SK-N-SH (cell line): Measurements from ENCODE around the gene CDK5. TPM values are rescaled to one million over a fixed set of nuclear protein-coding genes. Genes with fewer than 3 reads are reported as not detected.

Source experiments
- CTCF ChIA-PET: fragments of 300-600, 350-600 bp; formaldehyde crosslinking; extraction: SDS; loops from one replicate; lab custom pipeline; 2021; lab: Yijun Ruan, JAX
- POLR2A ChIA-PET: fragments of 350-600 bp; sonication (Branson Sonifier 250); formaldehyde crosslinking; extraction: SDS; loops from one replicate; lab custom pipeline; 2020; ENCODE audit warnings: antibody characterized with exemption, inconsistent platforms; lab: Yijun Ruan, JAX
- DNase-seq: peaks from one replicate; pipeline ENCODE4 v3.0.0; 2012
- H2AFZ ChIP-seq: fragments of 200-600 bp; sonication (generic); 2 replicates; pipeline ENCODE4 v1.8.1; 2016; ENCODE audit warnings: antibody characterized with exemption, mild to moderate bottlenecking, low read depth
- H3F3A ChIP-seq: fragments of 200-600 bp; sonication (generic); replicated peaks from 2 replicates; pipeline ENCODE3; 2016; ENCODE audit warnings: antibody characterized with exemption, mild to moderate bottlenecking; ENCODE audit not compliant: insufficient read depth
- H3K27ac ChIP-seq, 2 experiments: fragments of 200-500 bp in 1 of 2; fragments of 200-600 bp in 1 of 2; sonication (Bioruptor generic) in 1 of 2; sonication (generic), shearing (Covaris generic) in 1 of 2; 2 replicates each; pipeline versions ENCODE4 v1.5.1 to v1.6.1; 2014 to 2016; ENCODE audit warnings: low read depth in 2 of 2, inconsistent platforms in 1 of 2, low read length in 1 of 2, mild to moderate bottlenecking in 1 of 2, mixed read lengths in 1 of 2
- H3K27me3 ChIP-seq: fragments of 200-600 bp; sonication (generic), shearing (Covaris generic); 2 replicates; pipeline ENCODE4 v1.6.1; 2016; ENCODE audit warnings: mixed run types; ENCODE audit not compliant: insufficient read depth
- H3K36me3 ChIP-seq, 2 experiments: fragments of 200-500 bp in 1 of 2; fragments of 200-600 bp in 1 of 2; sonication (Bioruptor generic) in 1 of 2; sonication (generic) in 1 of 2; replicated peaks in 1 of 2; 2 replicates each; pipeline versions ENCODE3 to v1.5.1; 2014 to 2016; ENCODE audit warnings: low read length in 1 of 2, mild to moderate bottlenecking in 1 of 2; ENCODE audit not compliant: insufficient read depth in 2 of 2, control insufficient read depth in 1 of 2
- H3K4me1 ChIP-seq, 2 experiments: fragments of 200-500 bp in 1 of 2; fragments of 200-600 bp in 1 of 2; sonication (Bioruptor generic) in 1 of 2; sonication (generic), shearing (Covaris generic) in 1 of 2; 2 replicates each; pipeline versions ENCODE4 v1.5.1 to v1.6.1; 2014 to 2016; ENCODE audit warnings: low read depth in 1 of 2, low read length in 1 of 2, mixed run types in 1 of 2; ENCODE audit not compliant: insufficient read depth in 2 of 2, control insufficient read depth in 1 of 2
- H3K4me2 ChIP-seq: fragments of 200-600 bp; sonication (generic), shearing (Covaris generic); 2 replicates; pipeline ENCODE4 v1.6.1; 2017; ENCODE audit warnings: mixed run types
- H3K4me3 ChIP-seq, 2 experiments: fragments of 200-500 bp in 1 of 2; fragments of 200-600 bp in 1 of 2; sonication (Bioruptor generic) in 1 of 2; sonication (generic), shearing (Covaris generic) in 1 of 2; 2 replicates each; pipeline versions ENCODE4 v1.5.1 to v1.8.1; 2014 to 2016; ENCODE audit warnings: low read depth in 2 of 2, inconsistent platforms in 1 of 2, low read length in 1 of 2, mild to moderate bottlenecking in 1 of 2, mixed read lengths in 1 of 2, moderate library complexity in 1 of 2
- H3K79me2 ChIP-seq: fragments of 200-600 bp; sonication (generic); 2 replicates; pipeline ENCODE4 v1.8.1; 2017; ENCODE audit warnings: mild to moderate bottlenecking; ENCODE audit not compliant: insufficient read depth
- H3K9ac ChIP-seq: fragments of 200-600 bp; sonication (generic); 2 replicates; pipeline ENCODE4 v1.6.1; 2017; ENCODE audit warnings: mixed run types
- H3K9me2 ChIP-seq: fragments of 200-600 bp; sonication (generic); 2 replicates; pipeline ENCODE4 v1.6.1; 2017; ENCODE audit warnings: mixed run types
- H3K9me3 ChIP-seq: fragments of 200-600 bp; sonication (generic); 2 replicates; pipeline ENCODE4 v1.6.1; 2017; ENCODE audit warnings: mixed run types, mild to moderate bottlenecking, moderate library complexity
- H4K20me1 ChIP-seq: fragments of 200-600 bp; sonication (generic); 2 replicates; pipeline ENCODE4 v1.6.1; 2017; ENCODE audit warnings: mild to moderate bottlenecking, mixed run types; ENCODE audit not compliant: insufficient read depth
- CHD2 ChIP-seq: fragments of 150-350 bp; IDR thresholded peaks from 2 replicates; pipeline ENCODE4 v1.6.1; 2018; ENCODE audit warnings: low read length; ENCODE audit not compliant: partially characterized antibody
- EP300 ChIP-seq, 2 experiments: IDR thresholded peaks; 2 replicates each; pipeline versions ENCODE4 v1.4.0 to v1.6.1; 2012; ENCODE audit warnings: borderline replicate concordance in 1 of 2, low read depth in 1 of 2, low read length in 1 of 2
- EZH2phosphoT487 ChIP-seq: fragments of 200-600 bp; sonication (generic); IDR thresholded peaks from 2 replicates; pipeline ENCODE4 v1.6.1; 2017; ENCODE audit warnings: low read depth, mixed run types, mild to moderate bottlenecking, antibody characterized with exemption, moderate library complexity, borderline replicate concordance
- FOSL2 ChIP-seq: IDR thresholded peaks from 2 replicates; pipeline ENCODE4 v1.4.0; 2012; ENCODE audit warnings: low read depth, mild to moderate bottlenecking, moderate library complexity, borderline replicate concordance
- GABPA ChIP-seq: IDR thresholded peaks from 2 replicates; pipeline ENCODE4 v1.4.0; 2012; ENCODE audit warnings: low read depth, mild to moderate bottlenecking
- GATA2 ChIP-seq: sonication (generic); formaldehyde crosslinking; IDR thresholded peaks from 2 replicates; pipeline ENCODE4 v1.5.0; 2020; ENCODE audit warnings: mild to moderate bottlenecking, missing genetic modification reagents
- IRF3 ChIP-seq: fragments of 150-350 bp; IDR thresholded peaks from 2 replicates; pipeline ENCODE4 v1.6.1; 2016; ENCODE audit warnings: mild to moderate bottlenecking, low read depth, low read length
- MEF2A ChIP-seq: IDR thresholded peaks from 2 replicates; pipeline ENCODE4 v1.4.0; 2012; ENCODE audit warnings: low read depth, borderline replicate concordance
- POLR2AphosphoS5 ChIP-seq: IDR thresholded peaks from 2 replicates; pipeline ENCODE4 v1.6.1; 2012; ENCODE audit warnings: low read depth, low read length
- REST ChIP-seq: IDR thresholded peaks from 2 replicates; pipeline ENCODE4 v1.6.1; 2012; ENCODE audit warnings: mild to moderate bottlenecking, low read depth, low read length, moderate library complexity
- RFX5 ChIP-seq: IDR thresholded peaks from 2 replicates; pipeline ENCODE4 v1.6.1; 2012; ENCODE audit warnings: mild to moderate bottlenecking, improper control_type of control experiment, low read length
- TAF1 ChIP-seq: IDR thresholded peaks from 2 replicates; pipeline ENCODE4 v1.6.1; 2012; ENCODE audit warnings: low read depth, mild to moderate bottlenecking, low read length, moderate library complexity, borderline replicate concordance
- TEAD4 ChIP-seq: IDR thresholded peaks from 2 replicates; pipeline ENCODE4 v1.4.0; 2012; ENCODE audit warnings: mild to moderate bottlenecking, borderline replicate concordance; ENCODE audit not compliant: insufficient read depth
- WGBS: methylation state at CpG from one replicate; pipeline ENCODE4 v1.1.6; 2017; ENCODE audit warnings: low lambda C conversion rate; 5-methylcytosine and 5-hydroxymethylcytosine counted together
- polyA plus RNA-seq, 3 experiments: library from polyadenylated mRNA; depleted of rRNA; stranded (reverse); fragments of >200 nt; gene quantifications; 2 replicates each; pipeline ENCODE4 v1.2.3, GENCODE V29; 2012
- TF ChIP-seq, protein P1 (sequence below): fragments of 200-600 bp; sonication (generic); IDR thresholded peaks from 2 replicates; pipeline ENCODE4 v1.6.1; 2017; ENCODE audit warnings: antibody characterized with exemption, mild to moderate bottlenecking, moderate library complexity
- TF ChIP-seq, protein P2 (sequence below): IDR thresholded peaks from 2 replicates; pipeline ENCODE4 v1.4.0; 2012; ENCODE audit warnings: low read depth, borderline replicate concordance

The CDK5 gene
- polyA plus RNA-seq, 1 of the 3 experiments (the other 2 are of a cell fraction), result 125 TPM

DNA sequence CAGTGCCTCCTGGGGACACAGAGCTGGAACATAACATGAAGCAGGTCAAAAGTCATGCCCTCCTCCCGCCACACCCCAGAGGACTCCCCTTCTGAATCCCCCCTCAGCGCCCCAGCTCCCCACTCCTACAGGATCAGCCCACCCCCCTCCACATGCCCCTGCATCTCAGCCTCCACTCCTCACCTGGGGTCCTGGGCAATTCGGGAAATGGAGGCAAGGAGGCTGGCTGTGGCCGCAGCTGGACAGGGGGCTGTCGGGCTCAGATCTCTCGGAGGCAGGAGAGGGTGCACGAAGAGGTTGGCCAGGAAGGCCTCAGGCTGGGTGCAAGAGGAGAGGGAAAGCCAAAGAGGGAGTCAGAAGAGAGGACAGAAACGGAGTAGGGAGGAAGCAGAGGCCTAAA is 41.2 kb downstream of the CDK5 start:
- Histone ChIP-seq H3K4me1 (peaks cover 0 to 31% of the 10 kb centered on the region in 2 experiments; a peak in 1 of 4 replicates), H3K36me3 (no peaks in the 10 kb centered on the region), H3K27me3 (peaks cover 10% of the 10 kb centered on the region; the same call in 1 of the 2 replicates), H3K9me2 (no peaks in the 10 kb centered on the region), H2AFZ (no peak overlapping the region), H4K20me1 (no peaks in the 10 kb centered on the region), H3K9me3 (no peaks in the 10 kb centered on the region), H3K4me3 (no peak overlapping the region), H3K27ac (no peak overlapping the region), H3F3A (no peaks in the 10 kb centered on the region), H3K9ac (no peak overlapping the region), H3K79me2 (no peaks in the 10 kb centered on the region), H3K4me2 (no peak overlapping the region)
- no peak for DNase-seq
- CTCF ChIA-PET, result interaction anchor here (1.2 to 8.3 kb wide), 13 partner anchors 11 to 239 kb away, joined by 3 to 107 read pairs (median 24); partner anchors contain the start of genes ABCB8 and NOS3
- WGBS, result 78% methylated on average over 8 of the region's 8 CpGs
- POLR2A ChIA-PET, result no interaction called here
- TF ChIP-seq TAF1 (no peak), REST (no peak), RFX5 (no peak), CHD2 (no peak), POLR2AphosphoS5 (no peak)
- TF ChIP-seq, protein P1, sequence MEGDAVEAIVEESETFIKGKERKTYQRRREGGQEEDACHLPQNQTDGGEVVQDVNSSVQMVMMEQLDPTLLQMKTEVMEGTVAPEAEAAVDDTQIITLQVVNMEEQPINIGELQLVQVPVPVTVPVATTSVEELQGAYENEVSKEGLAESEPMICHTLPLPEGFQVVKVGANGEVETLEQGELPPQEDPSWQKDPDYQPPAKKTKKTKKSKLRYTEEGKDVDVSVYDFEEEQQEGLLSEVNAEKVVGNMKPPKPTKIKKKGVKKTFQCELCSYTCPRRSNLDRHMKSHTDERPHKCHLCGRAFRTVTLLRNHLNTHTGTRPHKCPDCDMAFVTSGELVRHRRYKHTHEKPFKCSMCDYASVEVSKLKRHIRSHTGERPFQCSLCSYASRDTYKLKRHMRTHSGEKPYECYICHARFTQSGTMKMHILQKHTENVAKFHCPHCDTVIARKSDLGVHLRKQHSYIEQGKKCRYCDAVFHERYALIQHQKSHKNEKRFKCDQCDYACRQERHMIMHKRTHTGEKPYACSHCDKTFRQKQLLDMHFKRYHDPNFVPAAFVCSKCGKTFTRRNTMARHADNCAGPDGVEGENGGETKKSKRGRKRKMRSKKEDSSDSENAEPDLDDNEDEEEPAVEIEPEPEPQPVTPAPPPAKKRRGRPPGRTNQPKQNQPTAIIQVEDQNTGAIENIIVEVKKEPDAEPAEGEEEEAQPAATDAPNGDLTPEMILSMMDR, result no peak

DNA sequence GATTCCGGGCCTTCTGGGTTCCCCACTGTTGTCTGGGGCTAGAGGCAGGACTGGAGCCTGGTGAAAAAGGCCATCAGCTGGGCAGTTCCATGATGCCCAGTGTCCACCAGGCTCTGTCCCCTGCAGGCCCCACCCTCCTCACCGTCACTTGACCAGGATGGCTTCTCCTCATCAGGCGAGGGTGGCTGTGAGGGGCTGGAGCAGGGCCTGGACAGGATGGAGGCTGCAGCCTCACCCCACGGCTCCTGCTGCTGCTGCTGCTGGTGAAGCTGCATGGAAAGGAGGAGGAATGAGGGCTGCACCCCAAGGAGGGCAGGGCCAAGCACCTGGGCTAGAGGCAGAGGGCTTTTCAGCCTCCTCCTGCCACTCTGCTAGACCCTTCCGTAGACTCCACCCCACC is 41.7 kb downstream of the CDK5 start:
- DNase-seq, result no peak
- TF ChIP-seq EZH2phosphoT487, result no peak
- TF ChIP-seq CHD2, result no peak
- no peak for TF ChIP-seq MEF2A
- TF ChIP-seq FOSL2, result no peak
- no peak for TF ChIP-seq TAF1
- no peak for TF ChIP-seq GABPA
- TF ChIP-seq TEAD4, result no peak
- TF ChIP-seq IRF3, result no peak
- no peak for TF ChIP-seq GATA2
- no peak for TF ChIP-seq EP300 (IDR thresholded peaks at IDR 0.05; ENCODE audit: borderline replicate concordance in 1 of 2, low read depth in 1 of 2, low read length in 1 of 2)
- TF ChIP-seq, protein P2, sequence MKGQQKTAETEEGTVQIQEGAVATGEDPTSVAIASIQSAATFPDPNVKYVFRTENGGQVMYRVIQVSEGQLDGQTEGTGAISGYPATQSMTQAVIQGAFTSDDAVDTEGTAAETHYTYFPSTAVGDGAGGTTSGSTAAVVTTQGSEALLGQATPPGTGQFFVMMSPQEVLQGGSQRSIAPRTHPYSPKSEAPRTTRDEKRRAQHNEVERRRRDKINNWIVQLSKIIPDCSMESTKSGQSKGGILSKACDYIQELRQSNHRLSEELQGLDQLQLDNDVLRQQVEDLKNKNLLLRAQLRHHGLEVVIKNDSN, result no peak

More for the DNA sequence above, 41.7 kb downstream of the CDK5 start:
- no peak overlapping the region for H2AFZ ChIP-seq
- ChIA-PET POLR2A (no interaction called here), CTCF (interaction anchor here (1.2 to 6.0 kb wide), 8 partner anchors 12 to 239 kb away, joined by 3 to 86 read pairs (median 20); partner anchors contain the start of genes ABCB8 and NOS3)
- H3K9ac ChIP-seq, result no peak overlapping the region
- no peaks in the 10 kb centered on the region for H3K9me2 ChIP-seq
- no peaks in the 10 kb centered on the region for H3K9me3 ChIP-seq
- peaks cover 10% of the 10 kb centered on the region; the same call in 1 of the 2 replicates for H3K27me3 ChIP-seq
- H3F3A ChIP-seq, result no peaks in the 10 kb centered on the region
- H3K79me2 ChIP-seq, result no peaks in the 10 kb centered on the region
- H4K20me1 ChIP-seq, result no peaks in the 10 kb centered on the region
- H3K4me2 ChIP-seq, result no peak overlapping the region
- 78% methylated on average over 4 of the region's 5 CpGs for WGBS
- peaks cover 0 to 31% of the 10 kb centered on the region in 2 experiments; a peak in 1 of 4 replicates for H3K4me1 ChIP-seq
- no peak overlapping the region for H3K27ac ChIP-seq
- no peak overlapping the region for H3K4me3 ChIP-seq
- no peaks in the 10 kb centered on the region for H3K36me3 ChIP-seq
